ENCODE data around the gene KLC1. TPM values are rescaled to one million over a fixed set of nuclear protein-coding genes. Genes with fewer than 3 reads are reported as not detected.

Gene KLC1
- total RNA-seq, 1 donor from 2014 or later = 200 TPM

- peak; percentile 68 for DNase-seq (ENCODE audit: low spot score)
These were observed 119.5 kb downstream of the KLC1 start for GRCh38 chr14:103748534-103748857.

- DNase-seq (ENCODE audit: low spot score) = peak; percentile 20
These were observed 120.4 kb downstream of the KLC1 start for GRCh38 chr14:103749452-103749851.

GRCh38 chr14:103749860-103750259 lies 120.8 kb downstream of the KLC1 start:
- no peak for DNase-seq (ENCODE audit: low spot score)

Other genes starting within 250 kb of the KLC1 start
- gene MARK3, start 243.8 kb upstream of the KLC1 start, total RNA-seq = 78.3 TPM
- gene CKB, start 106.4 kb upstream of the KLC1 start, total RNA-seq = 90.1 TPM
- 13.8 TPM for gene TRMT61A, start 100.0 kb upstream of the KLC1 start, total RNA-seq
- gene BAG5, start 66.6 kb upstream of the KLC1 start, total RNA-seq = 55.1 TPM
- gene COA8, start 66.3 kb upstream of the KLC1 start, total RNA-seq = 45.8 TPM
- gene XRCC3, start 86.2 kb downstream of the KLC1 start, total RNA-seq = 6.3 TPM
- gene ZFYVE21, start 86.6 kb downstream of the KLC1 start, total RNA-seq = 57.4 TPM
- gene PPP1R13B, start 218.4 kb downstream of the KLC1 start, total RNA-seq = 26.2 TPM

Measured in mesenteric fat pad (tissue), 1 donor.